Panc1 (cell line): ENCODE measurements around the gene PTPRA. TPM values are rescaled to one million over a fixed set of nuclear protein-coding genes. Genes with fewer than 3 reads are reported as not detected.

Experiments
- ATAC-seq: fragments of 200-7000 bp; cut with Tn5 transposase; 2 replicates; pipeline ENCODE4 v1.9.1; 2020; ENCODE audit warnings: mild to moderate bottlenecking, moderate library complexity
- BruUV-seq: library from RNA; stranded (reverse); fragments of 400-500 nt; replicated peaks from 2 replicates; lab custom pipeline; 2021; lab: Mats Ljungman, UMichigan
- CTCF ChIA-PET: fragments of 300-600 bp; sonication (Branson Sonifier 250); formaldehyde crosslinking; loops from one replicate; lab custom pipeline; 2022; ENCODE audit warnings: antibody characterized with exemption; lab: Charles Lee
- POLR2A ChIA-PET: fragments of 300-600 bp; sonication (Branson Sonifier 250); formaldehyde crosslinking; loops from one replicate; lab custom pipeline; 2022; ENCODE audit warnings: antibody characterized with exemption; lab: Charles Lee
- DNase-seq: peaks from one replicate; pipeline ENCODE4 v3.0.0-alpha.2; 2010; ENCODE audit warnings: low read depth, low spot score
- H3K27ac ChIP-seq: 2 replicates; pipeline ENCODE4 v1.5.1; 2011; ENCODE audit warnings: mild to moderate bottlenecking, low read length, inconsistent platforms
- H3K27me3 ChIP-seq: fragments of 200-500 bp; sonication (Bioruptor generic); 2 replicates; pipeline ENCODE4 v1.6.0; 2014; ENCODE audit warnings: low read length, inconsistent platforms; ENCODE audit not compliant: control insufficient read depth, insufficient read depth
- H3K36me3 ChIP-seq: fragments of 200-500 bp; sonication (Bioruptor generic); 2 replicates; pipeline ENCODE4 v1.5.1; 2014; ENCODE audit warnings: inconsistent platforms, mild to moderate bottlenecking, low read length, moderate library complexity; ENCODE audit not compliant: control insufficient read depth, insufficient read depth
- H3K4me1 ChIP-seq: 2 replicates; pipeline ENCODE4 v1.5.1; 2011; ENCODE audit warnings: inconsistent platforms, mild to moderate bottlenecking, low read length, moderate library complexity; ENCODE audit not compliant: control insufficient read depth, insufficient read depth
- H3K4me3 ChIP-seq, 2 experiments: 2 replicates each; pipeline ENCODE4 v1.5.1; 2011 to 2012; ENCODE audit warnings: low read depth in 2 of 2, low read length in 2 of 2, mild to moderate bottlenecking in 2 of 2, inconsistent platforms in 1 of 2, moderate library complexity in 1 of 2
- H3K9me3 ChIP-seq: fragments of 200-500 bp; sonication (Bioruptor generic); 2 replicates; pipeline ENCODE4 v1.5.1; 2014; ENCODE audit warnings: low read depth, mild to moderate bottlenecking, inconsistent platforms, low read length, moderate library complexity; ENCODE audit not compliant: control insufficient read depth, insufficient read depth
- POLR2AphosphoS5 ChIP-seq: IDR thresholded peaks from 2 replicates; pipeline ENCODE4 v1.6.1; 2012; ENCODE audit warnings: mild to moderate bottlenecking, low read depth, low read length, moderate library complexity
- REST ChIP-seq, 2 experiments: IDR thresholded peaks; 2 replicates each; pipeline ENCODE4 v1.6.1; 2011 to 2012; ENCODE audit warnings: low read depth in 2 of 2, control low read depth in 1 of 2, low read length in 1 of 2, mild to moderate bottlenecking in 1 of 2, moderate library complexity in 1 of 2; ENCODE audit not compliant: insufficient read depth in 1 of 2
- SIN3A ChIP-seq: IDR thresholded peaks from 2 replicates; pipeline ENCODE4 v1.6.1; 2012; ENCODE audit warnings: low read depth, mild to moderate bottlenecking, low read length, moderate library complexity, borderline replicate concordance; ENCODE audit not compliant: insufficient read depth
- TCF7L2 ChIP-seq: IDR thresholded peaks from 2 replicates; pipeline ENCODE4 v1.6.1; 2011; ENCODE audit warnings: mild to moderate bottlenecking, low read depth, low read length, inconsistent platforms
- in situ Hi-C: cut with HindIII; loops from 2 replicates; pipeline ENCODE4 v1.10.0; 2016; ENCODE audit warnings: low sequenced_read_pairs, low pct_unique_long_range_greater_than_20kb
- intact Hi-C: fragments of 100-400 bp; cut with micrococcal nuclease; formaldehyde crosslinking; loops from one replicate; pipeline ENCODE4 v1.10.0; 2022; ENCODE audit not compliant: unreplicated experiment
- total RNA-seq: library from RNA; stranded (reverse); gene quantifications from one replicate; pipeline ENCODE4 v1.2.1, GENCODE V29; 2021; ENCODE audit not compliant: unreplicated experiment
- TF ChIP-seq, protein P1 (sequence below): fragments of 450-650 bp; IDR thresholded peaks from 2 replicates; pipeline ENCODE4 v1.5.1; 2017; ENCODE audit warnings: mild to moderate bottlenecking

Gene PTPRA
- total RNA-seq, 1 experiment from 2014 or later = 56.6 TPM

- in situ Hi-C loops = no loop called here
- ATAC-seq (no peak), DNase-seq (no peak)
- peaks cover 6% of the 10 kb centered on the region; the same call in 1 of the 2 replicates for H3K4me1 ChIP-seq
- ChIA-PET CTCF (no interaction called here), POLR2A (no interaction called here)
- no peaks in the 10 kb centered on the region for H3K27me3 ChIP-seq
- TF ChIP-seq, protein P1, sequence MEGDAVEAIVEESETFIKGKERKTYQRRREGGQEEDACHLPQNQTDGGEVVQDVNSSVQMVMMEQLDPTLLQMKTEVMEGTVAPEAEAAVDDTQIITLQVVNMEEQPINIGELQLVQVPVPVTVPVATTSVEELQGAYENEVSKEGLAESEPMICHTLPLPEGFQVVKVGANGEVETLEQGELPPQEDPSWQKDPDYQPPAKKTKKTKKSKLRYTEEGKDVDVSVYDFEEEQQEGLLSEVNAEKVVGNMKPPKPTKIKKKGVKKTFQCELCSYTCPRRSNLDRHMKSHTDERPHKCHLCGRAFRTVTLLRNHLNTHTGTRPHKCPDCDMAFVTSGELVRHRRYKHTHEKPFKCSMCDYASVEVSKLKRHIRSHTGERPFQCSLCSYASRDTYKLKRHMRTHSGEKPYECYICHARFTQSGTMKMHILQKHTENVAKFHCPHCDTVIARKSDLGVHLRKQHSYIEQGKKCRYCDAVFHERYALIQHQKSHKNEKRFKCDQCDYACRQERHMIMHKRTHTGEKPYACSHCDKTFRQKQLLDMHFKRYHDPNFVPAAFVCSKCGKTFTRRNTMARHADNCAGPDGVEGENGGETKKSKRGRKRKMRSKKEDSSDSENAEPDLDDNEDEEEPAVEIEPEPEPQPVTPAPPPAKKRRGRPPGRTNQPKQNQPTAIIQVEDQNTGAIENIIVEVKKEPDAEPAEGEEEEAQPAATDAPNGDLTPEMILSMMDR = no peak
- TF ChIP-seq SIN3A = no peak
- TF ChIP-seq TCF7L2 = no peak
- no TSS peak for BruUV-seq
- H3K27ac ChIP-seq = no peak overlapping the region
- no peak overlapping the region for H3K4me3 ChIP-seq
- H3K9me3 ChIP-seq = no peaks in the 10 kb centered on the region
- intact Hi-C loops = no loop called here
- H3K36me3 ChIP-seq = no peaks in the 10 kb centered on the region
Measured at GRCh38 chr20:3040086-3040485, 166.8 kb downstream of the PTPRA start.

DNA sequence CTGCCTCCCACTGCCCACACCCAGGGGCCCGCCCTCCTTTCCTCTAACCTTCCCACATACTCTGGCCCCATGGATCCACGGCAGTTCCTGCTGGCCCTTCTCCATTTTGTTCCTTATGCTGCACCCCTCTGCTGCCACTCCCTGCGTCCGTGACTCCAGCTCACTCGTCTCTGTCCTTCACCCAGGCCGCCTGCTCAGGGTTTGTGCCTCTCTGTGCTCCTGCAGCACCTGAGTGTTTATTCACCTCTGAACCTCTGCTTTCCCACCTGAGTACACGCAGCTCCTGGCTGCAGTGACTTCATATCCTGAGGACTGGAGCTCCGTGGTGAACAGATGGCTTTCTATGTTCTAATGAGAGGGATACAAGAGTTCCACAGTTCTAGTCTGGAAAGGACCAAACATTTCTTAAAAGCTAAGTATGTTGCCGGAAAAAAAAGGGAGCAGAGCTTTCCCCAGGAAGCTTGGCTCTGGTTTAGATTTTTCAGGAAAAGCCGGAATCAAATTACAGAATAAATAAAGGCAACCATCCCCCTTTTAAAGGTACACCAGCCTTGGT lies 168.7 kb downstream of the PTPRA start:
- Histone ChIP-seq H3K4me1 (peaks cover 8% of the 10 kb centered on the region; the same call in 1 of the 2 replicates), H3K27ac (no peak overlapping the region), H3K27me3 (no peaks in the 10 kb centered on the region), H3K4me3 (no peak overlapping the region), H3K9me3 (no peaks in the 10 kb centered on the region), H3K36me3 (peaks cover 2% of the 10 kb centered on the region; the same call in 1 of the 2 replicates)
- DNase-seq = no peak
- BruUV-seq = no TSS peak
- POLR2A ChIA-PET = no interaction called here
- ATAC-seq = no peak
- CTCF ChIA-PET = no interaction called here
- no peak for TF ChIP-seq REST (IDR thresholded peaks at IDR 0.05; ENCODE audit: insufficient read depth in 1 of 2, low read depth in 2 of 2, low read length in 1 of 2)
- TF ChIP-seq, protein P1 = no peak
- no peak for TF ChIP-seq SIN3A
- no peak for TF ChIP-seq POLR2AphosphoS5
- no peak for TF ChIP-seq TCF7L2
- in situ Hi-C loops = no loop called here
- intact Hi-C loops = no loop called here
